NCI-H82 (cell line): ENCODE measurements around the gene SUMF1.

Source experiments
- DNase-seq: peaks from one replicate; lab custom pipeline; 2025; lab: John Stamatoyannopoulos, UW

The SUMF1 gene

DNA sequence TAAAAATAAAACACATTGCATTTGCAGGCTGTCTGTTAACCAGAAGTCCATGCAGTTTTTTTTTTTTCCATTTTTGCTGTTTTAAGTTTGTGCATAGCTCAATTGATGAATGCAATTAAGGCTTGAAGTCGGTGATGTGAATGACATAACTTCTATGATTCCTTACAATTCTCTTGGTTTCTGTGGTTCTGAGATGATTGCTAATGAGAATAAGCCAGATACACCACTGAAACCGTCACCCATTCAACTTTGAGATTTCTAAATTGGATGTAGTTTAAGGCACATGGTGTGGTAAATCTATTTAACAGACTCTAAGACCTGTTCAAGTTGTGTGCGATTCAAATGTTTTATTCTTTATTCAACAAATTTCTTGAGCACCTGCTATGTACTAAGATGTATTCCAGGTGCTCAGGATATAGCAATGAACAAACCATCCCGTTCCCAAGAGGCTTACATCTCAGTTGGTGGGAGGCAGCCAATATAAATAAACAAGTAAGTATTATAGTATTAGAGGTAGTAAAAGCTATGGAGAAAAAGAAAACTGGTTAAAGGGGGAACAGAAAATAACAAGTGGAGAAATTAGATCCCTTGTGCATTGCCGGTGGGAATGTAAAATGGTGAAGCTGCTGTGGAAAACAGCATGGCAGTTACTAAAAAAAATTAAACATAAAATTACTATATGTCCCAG, 30.1 kb upstream of the SUMF1 start:
- no peak for DNase-seq

GRCh38 chr3:4496087-4496452, 29.0 kb upstream of the SUMF1 start:
- no peak for DNase-seq

DNA sequence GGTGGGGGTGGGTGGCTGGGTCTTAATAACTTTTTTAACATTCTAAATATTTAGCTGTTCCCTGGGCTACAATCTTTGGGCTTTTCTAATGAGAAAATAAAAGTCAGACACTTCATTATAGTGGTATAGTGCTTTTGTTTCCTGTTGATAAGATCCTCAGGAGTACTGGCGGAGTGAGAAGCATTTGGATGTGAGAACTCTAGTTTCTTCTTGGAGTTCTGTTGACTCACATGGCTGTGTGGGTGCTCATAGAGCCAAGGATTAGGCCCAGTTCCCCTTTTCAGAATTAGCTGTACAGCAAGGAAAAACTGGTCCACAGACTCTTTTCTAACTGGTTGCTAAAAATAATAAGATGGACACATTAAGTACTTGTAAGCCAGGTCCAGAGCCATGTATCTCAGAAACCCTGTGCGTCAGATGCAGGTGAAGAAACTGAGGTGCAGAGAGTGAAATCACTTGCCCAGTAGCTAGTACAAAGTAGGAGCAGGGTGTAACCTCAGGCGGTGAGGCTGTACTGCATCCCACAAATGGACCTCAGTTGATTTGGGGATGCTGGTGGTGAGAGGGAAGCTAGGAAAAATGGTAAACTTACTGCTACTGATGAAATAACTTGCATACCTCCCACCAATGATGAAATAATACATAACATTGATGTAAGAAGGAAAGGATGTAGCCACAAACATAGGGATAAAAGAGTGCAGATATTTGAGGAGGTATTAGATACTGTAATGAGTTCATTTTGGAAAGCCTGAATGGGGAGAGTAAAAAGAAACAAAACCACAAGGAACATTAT, 28.4 kb upstream of the SUMF1 start:
- DNase-seq: no peak

DNA sequence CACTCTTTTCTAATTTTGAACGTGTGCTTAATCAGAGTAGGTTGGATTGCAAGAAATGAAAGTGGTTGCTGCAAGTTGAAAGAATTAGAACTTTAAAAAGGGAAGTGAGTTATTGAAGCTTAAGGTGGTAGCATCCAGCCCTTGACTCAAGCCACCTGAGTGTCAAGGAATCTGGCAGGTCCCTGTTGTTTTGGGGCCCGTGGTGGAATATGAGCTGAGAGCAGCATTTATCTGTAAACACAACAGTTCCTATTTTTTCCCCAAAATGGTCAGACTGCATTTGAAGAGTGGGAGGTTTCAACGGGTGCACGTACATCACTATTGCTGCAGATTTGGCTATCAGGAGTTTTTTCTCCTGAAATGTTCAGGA, 27.8 kb upstream of the SUMF1 start:
- DNase-seq: no peak

DNA sequence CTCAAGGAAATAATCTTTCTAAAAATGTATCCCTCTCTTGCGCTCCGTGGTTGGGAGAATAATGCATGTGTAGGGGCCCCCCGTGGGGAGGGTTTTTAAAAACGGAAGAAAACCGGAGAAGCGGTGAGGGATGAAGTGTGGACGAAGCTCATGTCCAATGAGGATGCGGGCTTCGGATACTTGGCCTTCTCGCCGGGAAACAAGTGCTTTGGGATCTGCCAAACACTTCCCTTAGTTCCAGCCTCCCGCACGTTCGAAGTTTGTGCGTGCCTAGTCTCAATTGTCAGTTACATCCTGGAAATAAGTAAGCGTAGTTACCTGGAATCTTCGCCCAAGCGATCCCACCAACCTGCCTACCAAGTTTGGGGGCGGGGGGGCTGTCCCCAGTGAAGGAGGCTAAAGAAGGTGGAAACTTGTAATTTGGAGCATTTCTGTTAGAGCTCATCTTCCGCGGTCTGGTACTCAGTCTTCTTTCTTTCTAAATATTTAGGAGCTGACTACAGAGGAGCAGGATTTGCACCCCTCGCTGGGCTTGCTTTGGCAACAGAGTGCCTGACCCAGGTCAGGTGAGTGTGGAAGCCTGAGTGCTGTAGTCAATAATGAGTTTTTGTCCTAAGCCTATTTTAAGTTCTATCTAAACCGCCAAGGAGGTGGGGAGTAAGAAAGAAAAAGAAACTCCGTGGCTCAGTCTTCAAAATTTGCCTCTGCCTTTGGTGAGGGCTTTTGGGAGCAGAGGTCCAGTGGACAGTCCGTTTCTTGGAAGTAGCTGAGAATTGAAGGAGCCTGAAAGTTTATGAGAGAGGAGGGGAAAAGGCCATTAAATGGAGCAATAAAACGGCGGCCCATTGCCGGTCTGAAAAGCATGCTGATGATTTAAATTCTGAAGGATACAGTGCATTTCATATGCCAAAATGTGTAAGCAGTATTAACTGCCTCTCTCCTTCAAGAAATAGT, 27.1 kb upstream of the SUMF1 start:
- peak; percentile 8 for DNase-seq

- DNase-seq: peak; percentile 99
Observed at GRCh38 chr3:4493014-4493940, 26.2 kb upstream of the SUMF1 start, which contains the start of gene ITPR1. Gene ITPR1 (plus strand): TSS chr3:4493348. CDS start chr3:4516492, 23,144 bp downstream.

- DNase-seq: peak; percentile 73
Observed at GRCh38 chr3:4492208-4493013, 25.3 kb upstream of the SUMF1 start.

- DNase-seq: no peak
Observed at GRCh38 chr3:4491855-4492207, 24.8 kb upstream of the SUMF1 start.

DNA sequence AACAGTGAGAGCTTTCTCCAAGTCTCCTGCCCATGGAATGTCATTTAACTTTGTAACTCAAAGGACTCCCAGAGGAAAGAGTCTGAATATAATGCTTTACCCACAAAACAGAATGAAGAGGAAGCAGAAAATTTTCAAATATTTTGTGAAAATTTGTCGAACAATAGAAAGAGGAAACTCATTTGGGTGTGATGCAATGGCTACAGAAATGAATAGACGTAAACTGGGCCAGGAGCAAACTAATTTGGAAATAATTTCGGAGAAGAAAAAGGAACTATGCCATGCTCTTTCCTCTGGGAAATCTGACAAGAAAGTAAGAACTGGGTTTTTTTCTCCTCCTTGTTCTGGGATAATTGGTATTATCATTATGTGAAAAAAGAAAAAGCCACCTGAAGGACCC, 11.2 kb upstream of the SUMF1 start:
- DNase-seq: no peak

DNA sequence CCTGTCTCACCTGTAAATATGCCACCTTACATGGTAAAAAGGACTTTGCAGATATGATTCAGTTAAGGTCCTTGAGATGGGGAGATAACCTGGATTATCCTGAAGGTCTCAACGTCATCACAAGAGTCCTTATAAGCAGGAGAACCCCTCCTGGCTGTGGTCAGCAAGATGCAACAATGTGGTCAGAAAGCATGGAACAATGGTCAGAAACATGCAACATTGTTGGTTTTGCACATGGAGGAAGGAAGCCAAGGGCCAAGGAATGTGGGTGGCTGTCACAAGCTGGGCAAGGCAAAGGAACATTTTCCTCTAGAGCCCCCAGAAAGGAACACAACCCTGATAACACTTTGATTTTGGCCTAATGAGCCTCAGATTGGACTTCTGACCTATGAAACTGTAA, 9.4 kb upstream of the SUMF1 start:
- no peak for DNase-seq

- no peak for DNase-seq
Observed at GRCh38 chr3:4475804-4476203, 8.7 kb upstream of the SUMF1 start.

DNA sequence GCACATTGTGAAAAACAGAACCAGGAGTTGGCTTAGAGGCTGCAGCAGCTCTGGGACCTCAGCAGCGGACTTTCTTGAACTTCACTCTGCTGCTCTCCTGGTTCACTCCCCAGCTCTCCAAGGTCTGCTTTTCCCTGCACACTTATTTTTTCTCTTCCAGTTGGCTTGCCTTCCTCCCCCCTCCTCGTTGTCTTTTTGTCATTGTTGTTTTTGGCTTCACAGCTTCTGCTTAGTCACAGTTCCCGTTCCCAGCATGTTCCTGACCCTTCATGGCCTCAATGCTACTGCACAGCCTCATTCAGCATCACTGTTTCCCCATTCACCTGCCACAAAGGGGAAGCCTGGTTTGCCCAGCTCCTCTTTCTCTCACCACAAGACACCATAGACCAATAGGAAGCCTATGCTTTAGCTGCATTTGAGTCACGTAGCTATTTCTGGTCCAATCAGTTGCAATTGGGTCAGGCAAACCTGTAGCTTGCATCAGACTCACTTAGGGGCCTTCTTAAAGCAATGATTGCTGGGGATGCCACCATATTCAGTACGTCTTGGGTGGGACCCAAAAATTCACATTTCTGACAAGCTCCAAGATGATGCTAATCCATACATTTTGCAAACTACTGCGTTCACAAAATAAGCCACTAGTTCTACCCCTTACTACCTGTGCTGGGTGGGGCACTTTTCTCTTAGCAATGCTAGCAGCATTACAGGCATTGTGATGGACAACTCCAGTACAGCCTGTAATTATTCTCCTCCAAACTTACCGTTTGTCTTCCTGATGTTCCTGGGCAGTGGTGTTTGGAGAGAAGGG, 7.8 kb upstream of the SUMF1 start:
- no peak for DNase-seq

- DNase-seq: no peak
Observed at GRCh38 chr3:4472766-4473165, 5.7 kb upstream of the SUMF1 start.

GRCh38 chr3:4472312-4472711, 5.2 kb upstream of the SUMF1 start:
- no peak for DNase-seq

DNA sequence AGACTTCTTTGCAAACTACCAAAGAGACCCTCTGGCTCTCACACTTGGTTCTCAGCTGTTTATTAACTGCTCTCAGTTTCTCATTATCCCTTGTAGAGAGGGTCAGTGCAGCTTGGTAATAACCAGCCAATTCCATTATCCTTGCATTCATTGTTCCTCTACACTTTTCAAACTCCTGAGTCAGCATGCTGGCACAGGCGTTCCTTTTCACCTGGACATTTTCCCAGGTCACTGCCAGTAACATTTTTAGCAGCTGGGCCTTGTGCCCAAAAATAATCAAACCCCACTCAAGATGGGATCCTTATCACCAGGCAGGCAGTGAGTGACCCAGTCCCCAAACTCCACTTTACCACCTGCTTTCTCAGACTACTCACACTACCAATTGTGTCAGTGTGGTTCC, 4.8 kb upstream of the SUMF1 start:
- DNase-seq: no peak

- DNase-seq: no peak
Observed at GRCh38 chr3:4467522-4467867, 426 bp upstream of the SUMF1 start.

DNA sequence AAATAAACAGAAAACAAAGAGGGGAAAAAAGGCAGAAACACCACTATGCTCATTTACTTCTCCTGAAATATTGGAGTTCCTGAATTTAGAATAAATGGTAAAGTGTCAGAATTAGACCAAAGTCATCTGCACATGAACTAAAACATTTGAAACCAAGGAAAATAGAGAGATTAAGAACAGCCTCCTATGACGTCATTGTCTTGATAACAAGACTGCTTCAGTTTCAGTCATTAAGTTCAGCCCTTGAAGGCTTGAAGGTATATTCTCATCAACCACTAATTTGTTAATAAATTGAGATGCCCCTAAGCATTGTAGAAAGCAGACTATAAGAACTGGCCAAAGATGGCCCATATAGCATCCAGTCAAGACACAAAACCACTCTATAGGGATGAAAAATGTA, 2.5 kb downstream of the SUMF1 start:
- no peak for DNase-seq

DNA sequence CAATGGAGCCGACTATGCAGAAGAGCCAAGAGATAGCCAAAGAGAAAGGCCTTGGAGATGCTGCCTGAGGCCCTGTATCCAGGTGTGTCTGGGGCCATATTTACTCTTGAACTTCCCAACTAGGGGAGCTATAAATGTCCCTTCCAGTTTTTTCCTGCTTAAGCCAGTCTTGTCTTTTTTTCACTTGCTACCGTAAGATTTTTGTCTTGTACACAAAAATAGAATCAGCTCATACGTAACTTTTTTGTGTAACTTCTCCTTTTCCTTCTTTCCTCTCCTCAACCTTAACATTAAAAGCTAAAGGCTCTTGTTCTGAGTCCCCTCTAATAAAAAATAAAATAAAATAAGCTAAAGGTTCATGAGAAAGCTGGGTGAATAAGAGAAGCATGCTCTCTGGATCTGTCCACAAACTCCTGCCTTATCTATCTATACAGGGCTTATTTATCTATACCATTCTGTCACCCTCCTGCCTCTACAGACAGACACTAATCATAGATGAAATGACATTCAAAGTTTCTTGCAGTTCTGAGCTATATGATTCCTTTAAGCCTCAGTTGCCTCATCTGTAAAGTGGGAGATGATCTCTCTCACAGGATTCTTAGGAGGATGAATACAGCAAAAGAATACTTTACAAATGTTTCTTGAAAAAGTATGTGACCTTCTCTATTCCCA, 4.6 kb downstream of the SUMF1 start:
- DNase-seq: no peak

GRCh38 chr3:4461468-4462090, 5.5 kb downstream of the SUMF1 start:
- no peak for DNase-seq
